ENCODE data around the gene ALMS1. TPM values are rescaled to one million over a fixed set of nuclear protein-coding genes. Genes with fewer than 3 reads are reported as not detected.
A peak's percentile ranks its signal among the peaks of the same experiment; 100 is the strongest.

ALMS1 gene
- polyA plus RNA-seq, 3 donors, result 0.55 to 5.2 (median 0.64) TPM

GRCh38 chr2:73385123-73385503 is 523 bp upstream of the ALMS1 start:
- DNase-seq, result no peak
- Histone ChIP-seq H3K4me1 (ENCODE audit: control insufficient read depth in 1 of 2, insufficient read depth in 2 of 2, low read length in 2 of 2) (peaks cover 15 to 19% of the 10 kb centered on the region in 2 donors), H3K9ac (ENCODE audit: insufficient read depth, low read length, poor library complexity, severe bottlenecking) (peak overlapping the region; percentile 2), H3K36me3 (replicated peaks in 1 of 2; ENCODE audit: control insufficient read depth in 1 of 2, insufficient read depth in 2 of 2, low read length in 2 of 2) (no peaks in the 10 kb centered on the region), H3K4me3 (replicated peaks in 1 of 3; ENCODE audit: low read depth in 2 of 3, low read length in 3 of 3) (peak overlapping the region; percentile 30 to 94 (median 39)), H2AFZ (ENCODE audit: insufficient read depth, low read depth, low read length, poor library complexity, severe bottlenecking) (peak overlapping the region; percentile 80), H3K27ac (ENCODE audit: low read depth in 1 of 2, low read length in 2 of 2) (peak overlapping the region in 1 of 2 donors; percentile 65), H3K79me2 (ENCODE audit: insufficient read depth, low read length) (peaks cover 16% of the 10 kb centered on the region), H4K20me1 (ENCODE audit: insufficient read depth, low read length) (no peaks in the 10 kb centered on the region), H3K4me2 (replicated peaks; ENCODE audit: extremely low read depth, low read length, poor library complexity, severe bottlenecking) (peak overlapping the region; percentile 96), H3K27me3 (ENCODE audit: control insufficient read depth in 2 of 2, insufficient read depth in 2 of 2, low read length in 2 of 2) (peaks cover 10 to 29% of the 10 kb centered on the region in 2 donors), H3K9me3 (replicated peaks in 1 of 2; ENCODE audit: control insufficient read depth in 1 of 2, insufficient read depth in 1 of 2, low read length in 2 of 2) (no peaks in the 10 kb centered on the region)
- Mint-ChIP-seq H3K4me1 (peaks cover 19% of the 10 kb centered on the region), H3K27ac (peak overlapping the region; percentile 58 to 89 (median 77)), H3K4me3 (peak overlapping the region; percentile 81 to 86), H3K27me3 (ENCODE audit: low read depth in 3 of 3) (peaks cover 6 to 27% (median 11%) of the 10 kb centered on the region in 3 donors), H3K36me3 (peaks cover 0 to 3% of the 10 kb centered on the region in 2 donors), H3K9me3 (no peaks in the 10 kb centered on the region)
- 10% methylated on average over 6 of the region's 9 CpGs for WGBS (ENCODE audit: insufficient coverage)
- intact Hi-C loops (cut with micrococcal nuclease), result loop anchor here in 1 of 2 donors (10.0 kb wide), 1 partner anchor 150 kb away; the partner anchor contains the start of genes CCT7 and PRADC1
- TF ChIP-seq CTCF (IDR thresholded peaks at IDR 0.05), result no peak

- no peak for DNase-seq
- peaks cover 15 to 19% of the 10 kb centered on the region in 2 donors for H3K4me1 ChIP-seq (ENCODE audit: control insufficient read depth in 1 of 2, insufficient read depth in 2 of 2, low read length in 2 of 2)
- intact Hi-C loops (cut with micrococcal nuclease), result loop anchor here in 1 of 2 donors (10.0 kb wide), 1 partner anchor 152 kb away; the partner anchor contains the start of genes CCT7 and PRADC1
Measured at GRCh38 chr2:73386342-73386868, 769 bp downstream of the ALMS1 start.

More at GRCh38 chr2:73386342-73386868, 769 bp downstream of the ALMS1 start:
- Mint-ChIP-seq H3K27me3 (ENCODE audit: low read depth in 3 of 3) (peaks cover 2 to 16% (median 5%) of the 10 kb centered on the region in 3 donors), H3K4me3 (peak overlapping the region; percentile 86 to 91), H3K36me3 (peaks cover 0 to 3% of the 10 kb centered on the region in 2 donors), H3K4me1 (peaks cover 19% of the 10 kb centered on the region), H3K9me3 (no peaks in the 10 kb centered on the region), H3K27ac (peak overlapping the region; percentile 66 to 92 (median 84))
- peaks cover 10 to 19% of the 10 kb centered on the region in 2 donors for H3K27me3 ChIP-seq (ENCODE audit: control insufficient read depth in 2 of 2, insufficient read depth in 2 of 2, low read length in 2 of 2)
- peaks cover 19% of the 10 kb centered on the region for H3K79me2 ChIP-seq (ENCODE audit: insufficient read depth, low read length)
- peak overlapping the region; percentile 96 for H3K4me2 ChIP-seq (replicated peaks; ENCODE audit: extremely low read depth, low read length, poor library complexity, severe bottlenecking)
- no peaks in the 10 kb centered on the region for H3K36me3 ChIP-seq (replicated peaks in 1 of 2; ENCODE audit: control insufficient read depth in 1 of 2, insufficient read depth in 2 of 2, low read length in 2 of 2)
- peak overlapping the region; percentile 80 for H2AFZ ChIP-seq (ENCODE audit: insufficient read depth, low read depth, low read length, poor library complexity, severe bottlenecking)
- peak overlapping the region; percentile 59 for H3K9ac ChIP-seq (ENCODE audit: insufficient read depth, low read length, poor library complexity, severe bottlenecking)
- H3K4me3 ChIP-seq (replicated peaks in 1 of 3; ENCODE audit: low read depth in 2 of 3, low read length in 3 of 3), result peak overlapping the region; percentile 76 to 94 (median 85)
- no peaks in the 10 kb centered on the region for H4K20me1 ChIP-seq (ENCODE audit: insufficient read depth, low read length)
- no peaks in the 10 kb centered on the region for H3K9me3 ChIP-seq (replicated peaks in 1 of 2; ENCODE audit: control insufficient read depth in 1 of 2, insufficient read depth in 1 of 2, low read length in 2 of 2)
- no peak for TF ChIP-seq CTCF (IDR thresholded peaks at IDR 0.05)
- peak overlapping the region; percentile 20 to 73 for H3K27ac ChIP-seq (ENCODE audit: low read depth in 1 of 2, low read length in 2 of 2)
- under 1% methylated on average over 22 of the region's 24 CpGs for WGBS (ENCODE audit: insufficient coverage)
